Measurements from ENCODE around the gene RNF213.

GRCh38 chr17:80242505-80242904 lies 18.1 kb upstream of the RNF213 start:
- TF ChIP-seq, protein P1, sequence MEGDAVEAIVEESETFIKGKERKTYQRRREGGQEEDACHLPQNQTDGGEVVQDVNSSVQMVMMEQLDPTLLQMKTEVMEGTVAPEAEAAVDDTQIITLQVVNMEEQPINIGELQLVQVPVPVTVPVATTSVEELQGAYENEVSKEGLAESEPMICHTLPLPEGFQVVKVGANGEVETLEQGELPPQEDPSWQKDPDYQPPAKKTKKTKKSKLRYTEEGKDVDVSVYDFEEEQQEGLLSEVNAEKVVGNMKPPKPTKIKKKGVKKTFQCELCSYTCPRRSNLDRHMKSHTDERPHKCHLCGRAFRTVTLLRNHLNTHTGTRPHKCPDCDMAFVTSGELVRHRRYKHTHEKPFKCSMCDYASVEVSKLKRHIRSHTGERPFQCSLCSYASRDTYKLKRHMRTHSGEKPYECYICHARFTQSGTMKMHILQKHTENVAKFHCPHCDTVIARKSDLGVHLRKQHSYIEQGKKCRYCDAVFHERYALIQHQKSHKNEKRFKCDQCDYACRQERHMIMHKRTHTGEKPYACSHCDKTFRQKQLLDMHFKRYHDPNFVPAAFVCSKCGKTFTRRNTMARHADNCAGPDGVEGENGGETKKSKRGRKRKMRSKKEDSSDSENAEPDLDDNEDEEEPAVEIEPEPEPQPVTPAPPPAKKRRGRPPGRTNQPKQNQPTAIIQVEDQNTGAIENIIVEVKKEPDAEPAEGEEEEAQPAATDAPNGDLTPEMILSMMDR (IDR thresholded peaks at IDR 0.05; ENCODE audit: insufficient read depth, low read depth, low read length) = no peak
- no peak for TF ChIP-seq EZH2 (IDR thresholded peaks at IDR 0.05; ENCODE audit: insufficient read depth, low read length)
